GM20000 (cell line): ENCODE measurements around the gene MIPOL1.
"Not testable (repeated sequence)": the region's sequence is repeated elsewhere in the genome, so short reads cannot be mapped to it uniquely, and the experiment has no call there.

ENCODE experiments used
- DNase-seq: peaks from one replicate; pipeline ENCODE4 v3.0.0; 2012; ENCODE audit warnings: low spot score
- TF ChIP-seq, protein P1 (sequence below): IDR thresholded peaks from 2 replicates; pipeline ENCODE4 v1.5.1; 2012; ENCODE audit warnings: mild to moderate bottlenecking, control low read depth; ENCODE audit errors: extremely low read depth, missing control alignments

Gene MIPOL1

DNA sequence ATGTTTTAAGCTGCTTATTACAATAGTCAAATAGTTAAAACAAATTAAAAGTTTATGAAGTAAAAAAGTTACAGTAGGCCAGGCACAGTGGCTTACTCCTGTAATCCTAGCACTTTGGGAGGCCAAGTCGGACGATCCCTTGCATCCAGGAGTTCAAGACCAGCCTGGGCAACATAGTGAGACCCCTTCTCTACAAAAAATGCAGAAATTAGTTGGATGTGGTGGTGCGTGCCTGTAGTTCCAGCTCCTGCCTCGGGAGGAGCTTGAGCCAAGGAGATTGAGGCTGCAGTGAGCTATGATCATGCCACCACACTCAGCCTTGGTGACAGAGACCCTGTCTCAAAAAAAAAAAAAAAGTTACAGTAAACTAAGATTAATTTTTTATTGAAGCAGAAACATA lies 142.6 kb downstream of the MIPOL1 start:
- DNase-seq = no peak
- TF ChIP-seq, protein P1, sequence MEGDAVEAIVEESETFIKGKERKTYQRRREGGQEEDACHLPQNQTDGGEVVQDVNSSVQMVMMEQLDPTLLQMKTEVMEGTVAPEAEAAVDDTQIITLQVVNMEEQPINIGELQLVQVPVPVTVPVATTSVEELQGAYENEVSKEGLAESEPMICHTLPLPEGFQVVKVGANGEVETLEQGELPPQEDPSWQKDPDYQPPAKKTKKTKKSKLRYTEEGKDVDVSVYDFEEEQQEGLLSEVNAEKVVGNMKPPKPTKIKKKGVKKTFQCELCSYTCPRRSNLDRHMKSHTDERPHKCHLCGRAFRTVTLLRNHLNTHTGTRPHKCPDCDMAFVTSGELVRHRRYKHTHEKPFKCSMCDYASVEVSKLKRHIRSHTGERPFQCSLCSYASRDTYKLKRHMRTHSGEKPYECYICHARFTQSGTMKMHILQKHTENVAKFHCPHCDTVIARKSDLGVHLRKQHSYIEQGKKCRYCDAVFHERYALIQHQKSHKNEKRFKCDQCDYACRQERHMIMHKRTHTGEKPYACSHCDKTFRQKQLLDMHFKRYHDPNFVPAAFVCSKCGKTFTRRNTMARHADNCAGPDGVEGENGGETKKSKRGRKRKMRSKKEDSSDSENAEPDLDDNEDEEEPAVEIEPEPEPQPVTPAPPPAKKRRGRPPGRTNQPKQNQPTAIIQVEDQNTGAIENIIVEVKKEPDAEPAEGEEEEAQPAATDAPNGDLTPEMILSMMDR = no peak

DNA sequence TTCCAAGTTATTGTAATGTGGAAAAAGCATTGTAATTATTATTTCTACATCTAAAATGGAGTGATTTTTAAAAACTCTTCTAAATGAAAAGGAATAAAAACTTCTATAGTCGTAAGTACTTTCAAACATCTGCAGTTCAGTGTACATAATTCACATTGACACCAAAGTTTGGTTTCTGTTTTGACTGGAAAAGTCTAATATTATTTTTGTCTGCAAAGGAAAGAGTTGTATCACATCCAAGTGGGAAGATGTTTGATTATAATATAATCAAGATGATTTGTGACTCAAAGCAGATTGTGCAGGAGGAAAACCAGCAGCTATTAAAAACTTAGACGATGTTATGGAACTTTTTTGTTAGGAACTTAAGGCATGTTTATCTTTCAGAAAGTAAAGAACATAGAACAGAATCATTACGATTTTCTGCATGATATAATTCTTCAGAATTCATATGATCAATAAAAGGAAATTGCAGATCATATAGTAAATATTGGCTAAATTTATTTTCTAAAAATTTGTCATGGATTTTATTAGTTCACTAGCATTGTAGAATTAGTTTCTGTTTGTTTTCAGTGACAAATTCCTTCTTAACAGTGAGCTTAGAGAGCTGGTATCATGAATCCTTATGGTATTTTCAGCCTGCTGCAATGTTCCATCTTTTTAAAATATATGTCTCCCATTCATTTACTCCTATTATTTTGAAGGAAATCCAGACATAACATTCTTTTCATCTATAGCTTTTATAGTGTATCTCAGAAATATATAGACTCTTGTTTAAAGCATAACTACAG lies 145.8 kb downstream of the MIPOL1 start:
- no peak for DNase-seq
- TF ChIP-seq, protein P1 = no peak

DNA sequence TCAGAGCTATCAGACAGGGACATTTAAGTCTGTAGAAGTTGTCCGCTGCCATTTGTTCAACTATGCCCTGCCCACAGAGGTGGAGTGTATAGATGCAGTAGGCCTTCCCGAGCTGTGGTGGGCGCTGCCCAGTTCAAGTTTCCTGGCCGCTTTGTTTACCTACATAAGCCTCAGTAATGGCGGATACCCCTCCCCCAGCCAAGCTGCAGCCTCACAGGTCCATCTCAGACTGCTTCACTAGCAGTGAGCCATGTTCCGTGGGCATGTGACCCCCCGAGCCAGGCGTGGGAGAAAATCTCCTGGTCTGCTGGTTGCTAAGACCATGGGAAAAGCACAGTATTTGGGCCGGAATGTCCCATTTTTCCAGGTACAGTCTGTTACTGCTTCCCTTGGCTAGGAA lies 165.9 kb downstream of the MIPOL1 start:
- DNase-seq = no peak
- TF ChIP-seq, protein P1 = no peak

- TF ChIP-seq, protein P1 = no peak
- DNase-seq = no peak
These were observed 171.7 kb downstream of the MIPOL1 start for GRCh38 chr14:37369425-37369824.

DNA sequence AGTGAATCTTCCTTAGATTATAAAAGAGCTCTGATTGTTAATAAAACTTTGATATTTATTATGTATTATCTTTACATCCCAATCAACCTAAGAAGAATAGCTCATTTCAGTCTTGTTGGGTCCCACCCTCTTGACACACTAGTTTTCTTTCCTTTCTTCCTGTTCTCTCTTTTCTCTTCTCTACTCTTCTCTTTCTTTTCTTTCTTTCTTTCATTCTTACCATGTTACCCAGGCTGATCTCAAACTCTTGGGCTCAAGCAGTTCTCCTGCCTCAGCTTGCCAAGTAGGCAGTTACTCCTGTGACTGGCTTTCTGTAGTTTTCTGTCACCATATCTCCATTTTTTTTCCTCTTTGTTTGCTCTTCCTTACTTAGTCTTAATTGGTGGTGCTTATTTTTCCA lies 177.8 kb downstream of the MIPOL1 start:
- TF ChIP-seq, protein P1 = no peak
- no peak for DNase-seq

DNA sequence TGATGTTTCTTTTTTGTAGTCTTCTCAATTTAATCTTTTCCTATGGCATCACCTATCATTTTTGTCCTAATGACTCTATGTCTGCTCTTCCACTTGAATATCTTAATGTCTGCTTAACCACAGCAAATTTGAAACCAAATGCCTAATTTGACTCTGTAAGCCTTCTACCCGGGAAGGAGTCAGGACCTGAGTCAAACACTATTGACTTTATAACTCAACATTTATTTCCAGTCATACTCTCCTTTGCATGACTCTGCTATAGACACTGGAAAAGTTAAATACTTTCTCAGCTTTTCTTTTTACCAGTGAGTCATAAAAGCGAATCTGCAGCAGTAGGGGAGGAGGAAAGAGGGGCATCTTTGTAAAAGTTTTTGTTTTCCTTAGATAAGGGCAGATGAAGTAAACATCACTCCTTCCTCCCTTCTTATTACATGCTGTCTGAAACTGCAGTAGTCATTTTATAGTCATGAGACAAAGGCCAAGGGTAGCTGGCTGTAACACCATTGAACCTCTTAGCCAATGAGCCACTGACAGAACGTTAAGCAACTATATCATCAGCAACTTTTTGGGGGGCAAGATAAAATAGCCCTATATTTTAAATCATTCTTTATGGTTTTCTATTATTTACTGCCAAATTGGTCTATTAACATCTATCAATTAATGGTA lies 179.3 kb downstream of the MIPOL1 start:
- TF ChIP-seq, protein P1 = no peak
- DNase-seq = no peak

DNA sequence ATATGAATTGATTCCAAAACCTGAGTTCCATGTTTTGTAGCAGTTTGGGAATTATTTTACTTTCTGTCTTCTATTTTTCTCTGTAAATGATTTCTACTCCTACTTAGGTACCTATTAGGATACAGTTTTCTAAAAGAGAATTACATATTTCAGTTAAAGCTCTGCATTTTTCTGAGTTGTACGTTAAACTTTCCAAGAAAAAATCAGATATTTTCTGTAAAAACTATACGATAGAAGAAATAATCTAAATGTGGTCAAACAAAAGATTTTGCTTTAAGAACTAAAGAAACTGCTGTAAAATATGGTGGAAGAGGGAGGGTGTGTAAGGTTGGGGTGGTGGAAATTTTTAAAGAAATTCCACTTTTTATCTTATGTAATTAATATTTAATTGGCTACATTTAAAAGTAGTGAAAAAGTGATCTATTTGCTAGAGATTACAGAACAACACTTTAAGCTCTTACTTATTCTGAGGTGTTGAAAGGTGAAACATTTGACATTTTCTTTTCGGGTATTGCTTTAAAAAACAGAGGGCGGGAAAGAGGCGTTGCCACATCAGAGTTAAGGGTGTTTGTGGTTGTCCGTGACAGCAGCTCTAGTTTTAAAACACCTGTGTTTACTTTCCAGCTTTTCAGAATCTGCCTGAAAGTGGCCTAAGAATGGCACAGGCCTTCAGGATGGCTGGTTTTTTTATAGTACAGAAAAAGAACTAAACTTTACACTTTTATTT lies 187.3 kb downstream of the MIPOL1 start:
- TF ChIP-seq, protein P1 = no peak
- DNase-seq = no peak

DNA sequence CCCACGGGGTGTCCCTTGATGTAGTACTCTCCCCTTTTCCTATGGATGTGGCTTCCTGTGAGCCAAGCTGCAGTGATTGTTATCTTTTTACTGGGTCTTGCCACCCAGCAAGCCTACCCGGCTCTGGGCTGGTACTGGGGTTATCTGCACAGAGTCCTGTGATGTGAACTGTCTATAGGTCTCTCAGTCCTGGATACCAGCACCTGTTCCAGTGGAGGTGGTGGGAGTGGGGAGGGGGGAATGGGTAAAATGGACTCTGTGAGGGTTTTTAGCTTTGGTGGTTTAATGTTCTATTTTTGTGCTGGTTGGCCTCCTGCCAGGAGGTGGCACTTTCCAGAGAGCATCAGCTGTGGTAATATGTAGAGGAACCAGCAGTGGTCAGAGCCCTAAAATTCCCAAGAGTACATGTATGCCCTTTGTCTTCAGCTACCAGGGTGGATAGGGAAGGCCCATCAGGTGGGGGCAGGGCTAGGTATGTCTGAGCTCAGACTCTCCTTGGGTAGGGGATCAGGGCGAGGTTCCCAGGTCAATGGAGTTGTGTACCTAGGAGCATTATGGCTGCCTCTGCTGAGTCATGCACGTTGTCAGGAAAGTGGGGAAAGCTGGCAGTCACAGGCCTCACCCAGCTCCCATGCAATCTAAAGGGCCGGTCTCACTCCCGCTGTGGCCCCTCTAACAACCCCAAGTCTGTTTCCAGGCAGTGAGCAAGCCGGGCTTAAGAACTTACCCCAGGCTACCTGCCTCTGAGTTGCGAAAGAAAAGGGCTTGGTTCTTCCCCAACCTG lies 199.6 kb downstream of the MIPOL1 start:
- DNase-seq = not testable (repeated sequence)
